Stimulated activated CD8-positive, alpha-beta memory T cell treated with anti-CD3 and anti-CD28 coated beads, Interleukin-4, amount 100 ng/mL, for 48 hours (primary cell): Measurements from ENCODE around the gene KCNN3.

Experiments
- DNase-seq: peaks from one replicate; pipeline ENCODE4 v3.0.0-alpha.2; 2020

Gene KCNN3

DNA sequence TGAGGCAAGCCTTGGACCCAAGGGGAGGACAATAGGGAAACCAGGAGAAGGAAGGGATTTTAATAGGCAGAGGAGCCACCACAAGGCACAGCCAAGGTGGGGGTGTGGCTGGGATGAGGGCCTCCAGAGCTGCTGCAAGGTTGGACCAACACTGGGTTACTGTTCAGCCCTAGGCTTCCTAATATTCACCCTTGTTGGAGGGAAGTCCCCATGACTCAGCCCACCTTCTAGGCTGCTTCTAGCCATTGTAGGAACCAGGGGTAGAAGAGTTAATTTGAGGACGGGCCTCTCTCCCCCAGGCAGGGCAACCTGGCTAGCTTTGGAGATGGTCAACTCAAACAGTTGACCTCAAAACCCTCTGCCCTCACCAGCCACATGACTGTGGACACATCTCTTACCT is 59.5 kb downstream of the KCNN3 start:
- peak; percentile 31 for DNase-seq

DNA sequence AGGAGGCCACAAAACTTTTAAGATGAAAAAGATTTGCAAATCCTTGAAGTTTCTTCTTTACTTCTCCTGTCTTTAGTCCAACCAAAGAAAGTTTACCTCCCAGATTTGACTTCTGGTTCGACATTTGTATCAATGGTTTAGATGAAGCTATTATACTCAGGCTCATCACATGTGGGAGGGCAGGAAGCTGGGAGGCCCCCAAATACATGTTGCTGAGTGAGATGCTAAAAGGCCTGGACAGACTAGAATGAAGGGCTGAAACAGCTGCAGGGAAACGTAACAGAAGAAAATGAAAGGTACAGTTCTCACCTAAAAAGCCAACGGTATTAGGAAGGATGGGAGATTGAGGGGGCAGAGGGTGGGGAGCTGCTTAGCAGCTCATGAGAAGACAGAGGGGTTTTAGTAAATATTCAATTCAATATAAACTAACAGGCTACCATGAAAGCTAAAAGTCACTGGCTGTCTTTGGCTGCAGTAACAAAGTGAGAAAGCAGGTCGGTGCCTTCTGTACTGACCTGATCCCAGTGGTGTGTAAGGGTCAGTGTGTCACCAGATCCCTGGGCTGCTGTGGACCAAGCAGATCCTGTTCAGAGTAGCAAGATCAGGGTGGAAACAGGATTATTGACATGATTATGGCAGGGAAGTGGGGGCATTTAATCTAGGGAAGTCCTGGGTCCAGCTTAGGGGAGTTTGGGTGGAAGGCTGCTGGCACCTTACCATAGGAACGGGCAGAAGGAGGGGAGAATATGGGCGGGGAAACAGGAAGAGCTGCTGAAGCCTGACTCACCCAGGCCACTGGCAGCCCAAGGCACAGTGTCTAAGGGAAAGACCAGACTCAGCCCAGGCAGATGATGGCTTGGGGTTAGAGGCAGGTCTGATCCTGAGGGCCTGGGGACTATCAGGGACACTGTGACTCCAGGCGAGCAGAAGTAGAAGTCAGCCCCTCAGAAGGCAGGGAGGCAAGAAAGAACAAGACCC is 60.4 kb downstream of the KCNN3 start:
- DNase-seq: peak; percentile 31

DNA sequence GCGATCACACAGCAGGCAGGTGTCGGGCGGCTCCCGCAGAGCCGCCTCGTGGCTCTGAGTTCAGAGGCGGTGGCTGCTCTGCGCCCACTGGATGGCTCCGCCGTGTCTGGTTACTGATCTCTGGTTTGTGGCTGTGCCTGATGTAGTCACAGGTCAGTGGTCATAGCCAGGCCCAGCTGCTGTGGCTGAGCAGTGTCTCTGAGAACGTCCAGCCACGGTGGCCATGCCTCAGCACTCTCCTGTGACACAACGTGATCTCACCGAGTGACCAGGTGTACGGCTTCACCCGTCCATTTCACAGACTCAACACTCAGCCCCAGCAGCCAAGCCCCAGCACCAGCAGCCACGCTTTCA is 61.2 kb downstream of the KCNN3 start:
- DNase-seq: no peak

DNA sequence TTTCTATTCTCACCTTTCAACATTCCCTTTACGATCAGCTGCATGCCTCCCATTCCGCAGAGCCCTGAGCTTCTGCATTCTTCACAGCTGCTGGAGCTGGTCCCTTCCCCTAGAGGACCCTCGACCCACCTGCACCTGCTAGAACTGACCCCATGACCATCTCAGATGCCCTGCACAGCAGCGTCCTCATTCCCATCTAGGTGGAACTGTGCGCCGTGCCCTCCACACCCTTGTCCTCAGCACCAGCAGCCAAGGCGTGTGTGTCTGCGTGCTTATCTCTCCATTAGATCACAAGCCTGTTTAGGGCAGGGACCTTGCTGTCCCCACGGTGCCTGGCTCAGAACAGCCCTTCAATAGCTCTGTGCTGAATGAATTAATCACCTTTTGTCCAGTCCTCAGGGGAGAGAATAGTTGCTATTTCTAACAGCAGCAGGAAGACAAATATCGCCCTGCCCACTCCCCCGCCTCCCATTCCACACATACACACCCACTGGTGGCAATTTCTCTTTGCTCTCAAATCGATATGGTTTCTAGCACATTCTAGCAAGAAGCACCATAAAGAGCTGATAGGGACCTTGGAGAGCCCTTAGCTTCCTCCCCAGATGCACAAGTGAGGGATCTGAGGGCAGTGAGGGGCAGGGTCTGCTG is 61.7 kb downstream of the KCNN3 start:
- no peak for DNase-seq

DNA sequence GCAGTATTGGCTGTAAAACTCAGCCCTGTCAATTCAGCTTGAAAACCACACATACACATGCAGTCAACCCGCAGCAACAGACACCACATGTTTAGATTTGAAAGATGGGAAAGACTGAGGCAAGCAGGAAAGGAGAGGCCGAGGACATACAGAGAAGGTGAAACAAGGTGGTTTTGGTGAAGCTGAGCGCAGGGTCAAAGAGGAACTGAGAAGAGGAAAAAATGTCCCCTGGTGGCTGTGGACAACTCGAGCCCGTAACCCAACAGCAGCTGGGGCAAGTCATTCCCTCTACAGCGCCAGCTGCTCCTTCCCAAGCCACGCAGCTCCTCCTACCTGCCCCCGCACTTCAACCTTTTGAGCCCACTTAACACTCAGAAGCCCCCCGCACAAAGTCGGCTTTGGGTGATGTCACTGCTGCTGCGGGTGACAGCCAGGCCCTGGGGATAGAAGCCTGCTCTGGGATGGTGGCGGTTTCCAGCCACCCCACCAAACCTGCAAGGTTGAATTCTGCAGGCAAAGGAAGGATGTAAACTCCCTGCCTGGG is 63.0 kb downstream of the KCNN3 start:
- DNase-seq: no peak

DNA sequence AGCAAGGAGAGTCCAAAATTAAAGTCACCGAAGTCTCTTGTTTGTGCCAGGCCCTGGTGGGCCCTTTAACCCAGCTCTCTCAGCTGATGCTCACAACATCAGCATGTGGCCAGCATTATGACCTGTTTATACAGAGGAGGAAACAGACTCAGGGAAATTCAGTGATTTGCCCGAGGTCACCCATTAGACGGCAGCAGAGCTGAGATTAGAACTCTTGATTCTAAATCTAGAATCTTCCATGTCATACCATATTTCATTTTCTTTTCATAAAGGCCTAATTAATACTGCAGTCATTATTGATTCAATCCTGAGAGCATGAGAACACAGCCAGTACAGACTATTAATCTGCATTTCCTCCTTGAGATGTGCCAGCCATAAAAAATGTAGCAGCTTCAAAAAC is 63.7 kb downstream of the KCNN3 start:
- DNase-seq: no peak

DNA sequence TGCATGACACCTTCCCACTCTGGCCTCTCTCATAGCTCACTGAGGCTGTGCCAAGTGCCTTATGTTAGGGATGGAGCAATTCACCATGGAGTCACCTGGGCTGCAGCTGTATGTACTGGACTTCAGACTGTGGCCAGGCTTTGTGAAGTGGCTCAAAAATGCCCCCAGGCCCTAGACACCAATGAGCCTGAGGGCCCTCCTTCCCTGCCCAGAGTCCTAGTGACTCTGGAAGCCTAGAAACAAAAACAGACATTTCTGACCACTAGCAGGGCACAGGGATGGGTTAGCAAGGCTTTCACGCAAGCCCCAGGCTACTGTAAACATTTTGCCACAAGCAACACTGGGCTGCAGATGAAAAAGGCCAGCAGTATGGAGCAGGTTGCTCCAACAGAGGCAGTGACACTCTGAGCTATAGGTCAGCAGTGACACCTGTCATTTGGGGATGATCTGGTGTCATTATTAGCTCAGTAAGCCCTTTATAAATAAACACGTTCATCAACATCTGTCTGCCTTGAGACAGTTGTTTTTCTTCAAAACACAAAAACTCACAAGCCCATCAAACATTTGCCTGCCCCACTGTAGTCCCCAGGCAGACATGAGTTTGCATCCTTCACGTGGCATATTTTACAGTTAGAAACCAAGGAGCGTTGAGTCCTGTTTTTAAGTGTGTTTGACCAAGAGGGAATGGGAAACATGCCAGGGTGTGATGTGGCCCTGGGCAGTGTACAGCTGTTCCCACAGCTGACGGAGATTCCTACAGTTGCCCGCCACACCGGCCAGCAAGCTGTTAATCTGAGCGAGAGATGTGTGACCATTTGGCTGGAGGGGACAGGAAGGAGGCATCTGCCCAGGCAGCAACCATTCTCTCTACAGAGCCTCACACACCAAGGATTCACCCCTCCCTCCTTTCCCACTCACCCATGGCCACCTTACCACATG is 66.8 kb downstream of the KCNN3 start:
- no peak for DNase-seq

DNA sequence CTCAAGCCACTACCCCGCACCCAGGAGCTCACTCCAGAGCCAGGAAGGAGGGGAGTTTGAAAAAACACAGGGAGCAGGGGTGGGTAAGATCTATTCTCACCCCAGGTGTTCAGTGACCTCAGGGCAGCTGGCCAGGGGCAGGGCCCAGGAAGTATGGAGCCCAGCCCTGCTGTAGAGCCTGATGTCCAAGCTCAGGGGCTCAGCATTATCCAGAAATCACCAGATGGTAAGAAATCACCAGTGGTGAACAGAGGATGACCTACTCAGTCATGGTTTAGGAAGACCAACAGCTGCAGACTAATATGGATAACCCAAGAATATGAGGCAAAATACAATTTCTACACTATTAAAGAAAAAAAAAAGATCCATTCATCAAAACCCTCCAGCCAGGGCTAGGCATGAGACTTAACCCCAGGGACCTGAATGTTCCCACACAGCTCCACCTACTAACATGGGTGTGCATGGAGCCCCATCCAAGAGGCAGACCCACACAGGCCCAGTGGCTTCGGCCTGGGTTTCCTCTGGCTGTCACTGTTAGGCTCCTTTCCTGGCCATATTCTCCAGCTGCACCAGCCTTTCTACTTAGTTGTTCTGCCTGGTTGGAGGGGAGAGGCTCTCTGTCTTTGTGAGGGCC is 67.6 kb downstream of the KCNN3 start:
- DNase-seq: no peak

DNA sequence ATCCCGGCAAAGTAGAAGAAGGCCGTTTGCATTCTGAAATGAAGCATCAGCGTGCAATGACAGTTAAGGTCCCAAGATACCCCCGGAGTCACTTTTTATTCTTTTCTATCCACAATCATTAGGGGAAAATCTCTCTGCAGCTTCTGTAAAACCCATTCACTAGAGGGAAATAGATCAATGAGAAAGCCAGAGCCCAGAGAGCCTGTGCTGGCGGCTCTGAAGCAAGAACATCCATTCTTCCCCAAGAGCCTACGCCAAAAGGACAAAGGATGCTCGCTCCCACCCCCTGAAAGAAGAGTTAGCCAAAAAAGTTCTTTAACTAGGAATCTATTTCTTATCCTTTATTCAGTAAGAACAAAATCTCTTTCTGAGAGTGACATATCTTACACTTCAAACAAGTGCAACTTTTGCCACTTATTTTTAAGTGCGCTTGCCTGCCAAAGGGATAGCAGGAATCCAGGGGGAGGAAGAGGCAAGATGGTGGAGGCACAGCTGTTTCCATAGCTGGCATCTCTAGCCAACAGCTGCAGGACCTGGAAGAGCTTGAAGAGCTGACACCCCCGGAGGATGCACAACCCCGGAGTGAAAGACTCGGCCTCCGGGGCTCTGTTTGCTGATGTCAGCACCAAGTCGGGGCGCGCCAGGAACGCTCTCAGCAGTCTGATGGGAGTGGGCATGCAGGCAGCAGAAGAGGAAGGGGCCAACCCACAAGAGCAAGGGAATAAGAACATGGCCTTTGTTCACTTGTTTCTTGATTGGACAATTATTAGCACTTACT is 68.7 kb downstream of the KCNN3 start:
- DNase-seq: no peak

DNA sequence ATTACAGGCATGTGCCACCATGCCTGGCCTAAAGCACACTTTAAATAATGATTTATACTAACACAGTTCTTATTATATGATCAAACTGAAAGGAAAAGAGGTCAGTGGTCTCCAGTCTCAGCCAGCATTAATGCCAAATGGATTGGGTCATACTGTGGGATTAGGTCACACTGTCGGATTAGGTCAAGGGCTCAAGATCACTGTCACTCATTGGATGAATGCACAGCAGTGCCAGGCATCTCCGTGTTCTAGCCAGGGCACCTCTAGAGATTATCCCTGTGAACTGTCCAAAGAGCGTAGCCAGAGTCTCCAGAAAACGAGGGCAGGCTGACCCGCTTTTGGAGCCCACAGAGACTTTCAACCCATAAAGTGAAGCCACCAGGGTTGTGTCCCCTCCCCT is 70.9 kb downstream of the KCNN3 start:
- DNase-seq: no peak

DNA sequence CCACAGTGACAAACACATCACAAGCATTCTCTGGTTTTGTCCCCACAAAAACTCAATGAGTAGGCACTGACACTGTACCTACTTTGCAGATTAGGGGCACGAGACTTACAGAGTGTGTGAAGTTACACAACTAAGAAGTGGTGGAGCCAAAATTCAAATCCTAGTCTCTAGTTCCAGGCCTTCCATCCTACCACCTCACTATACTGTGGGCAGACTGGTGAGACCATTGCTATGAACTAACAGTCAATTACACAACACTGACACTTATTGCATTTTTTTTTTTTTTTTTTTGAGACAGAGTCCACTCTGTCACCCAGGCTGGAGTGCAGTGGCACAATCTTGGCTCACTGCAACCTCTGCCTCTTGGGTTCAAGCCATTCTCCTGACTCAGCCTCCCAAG is 71.4 kb downstream of the KCNN3 start:
- no peak for DNase-seq

DNA sequence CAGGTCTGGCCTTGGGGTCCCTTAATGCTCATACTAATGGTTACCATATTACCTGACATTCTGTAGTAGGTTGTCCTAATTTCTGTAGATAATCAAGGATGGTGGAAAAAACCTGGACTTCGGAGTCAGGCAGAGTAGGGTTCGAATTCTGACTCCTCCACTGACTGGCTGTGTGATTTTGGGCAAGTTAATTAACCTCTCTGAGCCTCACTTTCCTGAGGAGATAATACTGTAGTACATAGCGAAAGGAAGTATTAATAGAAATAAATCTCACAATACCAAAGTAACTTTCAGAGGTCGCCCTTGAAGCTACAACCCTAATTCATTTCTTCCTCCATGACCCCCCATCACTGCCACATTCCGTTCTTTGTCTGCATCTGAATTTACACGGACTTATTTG is 72.9 kb downstream of the KCNN3 start:
- no peak for DNase-seq

DNA sequence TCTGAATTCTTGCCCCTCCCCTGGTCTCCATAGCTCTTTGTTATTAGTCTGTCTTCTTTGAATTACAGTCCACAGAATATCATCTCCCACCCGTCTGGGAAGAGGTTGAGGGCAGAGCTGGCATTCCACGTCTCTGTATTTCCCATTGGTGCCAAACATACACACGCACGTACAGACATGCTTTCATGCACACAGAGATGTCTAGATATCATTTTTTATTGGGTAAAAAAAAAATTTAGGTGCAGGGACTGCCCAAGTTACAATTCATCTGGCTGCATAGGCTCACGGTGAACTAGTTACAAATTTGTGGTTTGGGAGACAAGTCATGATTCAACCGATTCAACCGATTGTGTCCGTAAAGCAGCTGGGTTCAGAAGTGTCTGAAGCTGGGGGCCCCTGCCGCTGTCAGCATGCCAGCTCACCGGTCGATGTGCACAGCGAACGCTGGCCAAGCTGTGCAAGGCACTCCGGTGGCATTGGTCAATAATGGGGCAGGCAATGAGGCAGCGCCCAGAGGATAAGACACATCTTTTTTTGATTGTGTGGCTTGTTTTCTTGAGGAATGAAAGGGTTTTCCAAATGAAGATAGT is 73.7 kb downstream of the KCNN3 start:
- DNase-seq: no peak

DNA sequence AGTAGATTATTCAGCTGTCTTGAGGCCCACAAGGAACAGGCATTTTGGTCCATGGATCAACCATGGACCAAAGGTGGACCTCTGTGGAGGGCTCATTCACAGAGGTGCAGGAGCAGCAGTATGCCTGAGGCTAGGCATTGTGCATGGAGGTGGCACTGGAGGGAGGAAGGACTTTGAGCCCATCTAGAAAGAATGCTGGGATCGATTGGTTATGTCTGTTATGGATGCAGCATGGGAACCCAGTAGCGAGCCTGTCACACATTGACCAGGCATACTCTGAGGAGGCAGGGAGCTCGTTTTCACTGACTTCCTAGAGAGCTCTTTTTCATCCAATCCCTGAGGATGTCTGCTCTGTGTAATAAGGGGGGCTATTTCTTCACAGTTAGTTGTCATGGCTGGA is 75.5 kb downstream of the KCNN3 start:
- no peak for DNase-seq

DNA sequence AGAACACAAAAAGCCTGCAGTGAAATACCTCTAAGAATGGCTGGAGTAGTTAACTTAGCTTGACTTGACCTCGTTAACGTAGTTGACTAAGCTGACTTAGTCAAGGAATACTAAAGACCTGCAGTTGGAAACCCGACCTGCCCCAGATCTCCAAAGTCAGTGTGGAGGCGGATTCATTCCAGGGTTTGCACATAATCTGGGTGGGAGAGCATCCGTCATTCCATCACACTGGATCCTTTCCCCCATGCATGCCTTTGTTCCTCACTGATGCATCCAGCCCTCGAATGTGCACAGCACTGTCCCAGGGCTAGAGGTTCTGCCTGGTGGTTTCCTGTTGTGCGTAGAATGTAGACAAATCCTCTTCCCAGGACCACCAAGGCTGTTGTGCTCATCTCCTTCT is 76.4 kb downstream of the KCNN3 start:
- DNase-seq: no peak

DNA sequence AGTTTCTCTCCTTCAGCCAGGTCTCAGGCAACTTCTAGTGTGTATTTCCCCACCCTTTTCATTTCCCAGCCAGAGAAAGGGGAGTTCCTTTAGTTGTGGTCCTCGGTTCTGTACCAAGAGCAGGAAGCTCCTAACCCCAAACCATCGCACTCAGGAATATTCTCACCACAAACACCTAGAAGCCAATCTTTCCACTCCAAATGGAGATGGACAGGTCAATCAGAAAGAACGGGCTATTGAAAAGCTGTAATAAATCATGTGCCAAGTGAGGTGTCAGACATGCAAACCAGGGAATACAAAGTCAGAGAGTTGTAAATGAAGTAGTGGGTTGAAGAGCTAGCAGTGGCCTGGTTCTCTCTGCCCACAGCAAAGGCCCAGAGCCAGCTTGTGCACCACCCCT is 77.2 kb downstream of the KCNN3 start:
- DNase-seq: no peak

DNA sequence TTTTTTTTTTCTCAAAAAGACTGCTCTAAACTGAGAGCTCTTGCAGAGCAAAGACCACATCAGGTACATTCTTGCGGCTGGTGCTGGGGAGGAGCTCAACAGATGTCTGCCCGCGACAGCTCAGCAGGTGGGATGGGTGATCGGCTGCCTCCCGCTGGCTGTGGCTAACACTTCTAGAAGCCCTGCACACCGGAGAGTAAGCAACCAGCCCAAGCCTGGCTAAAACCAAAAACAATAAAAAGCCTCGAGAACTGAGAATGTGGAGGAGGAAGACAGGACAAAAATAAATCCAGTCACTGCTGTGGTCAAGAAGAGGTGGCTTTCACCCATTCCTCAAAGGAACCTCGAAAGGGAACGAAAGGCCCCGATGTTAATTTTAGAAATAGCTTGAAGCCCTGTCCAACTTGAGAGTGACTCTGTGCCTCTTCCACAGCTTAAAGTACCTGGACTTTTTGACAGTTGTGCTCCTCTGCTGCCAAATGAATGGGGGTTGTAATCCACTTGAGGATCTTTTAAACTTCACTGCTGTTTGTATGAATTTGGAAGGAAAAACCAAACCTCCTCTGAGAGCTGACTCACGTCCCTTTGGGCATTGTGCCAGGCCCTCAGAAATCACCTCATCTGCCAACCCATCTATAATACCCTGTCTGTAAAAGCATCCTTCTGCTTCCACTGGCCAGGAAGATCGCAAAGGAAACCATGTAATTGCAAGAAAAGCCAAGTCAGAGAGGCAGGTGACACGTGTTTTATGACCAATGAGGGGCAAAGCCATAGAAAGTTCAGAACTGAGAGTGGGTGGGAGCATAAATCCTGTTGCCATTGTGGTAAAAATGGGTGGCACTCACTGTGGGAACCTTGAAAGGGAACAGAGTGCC is 78.6 kb downstream of the KCNN3 start:
- peak; percentile 84 for DNase-seq

DNA sequence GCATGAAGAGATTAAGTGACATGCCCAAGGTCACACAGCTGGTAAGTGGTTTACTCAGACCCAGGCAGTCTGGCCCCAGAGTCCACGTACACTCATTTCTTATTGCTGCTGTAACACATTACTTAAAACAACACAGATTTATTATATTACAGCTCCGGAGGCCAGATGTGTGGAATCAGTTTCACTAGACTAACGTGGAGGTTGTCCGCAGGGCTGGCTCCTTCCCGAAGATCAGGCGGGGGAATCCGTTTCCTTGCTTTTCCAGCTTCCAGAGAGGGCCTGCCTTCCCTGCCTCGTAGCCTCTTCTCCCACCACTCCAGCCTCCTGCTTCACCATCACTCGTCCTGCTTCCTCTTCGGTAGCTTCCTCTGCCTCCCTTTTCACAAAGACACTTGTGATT is 81.2 kb downstream of the KCNN3 start:
- no peak for DNase-seq

DNA sequence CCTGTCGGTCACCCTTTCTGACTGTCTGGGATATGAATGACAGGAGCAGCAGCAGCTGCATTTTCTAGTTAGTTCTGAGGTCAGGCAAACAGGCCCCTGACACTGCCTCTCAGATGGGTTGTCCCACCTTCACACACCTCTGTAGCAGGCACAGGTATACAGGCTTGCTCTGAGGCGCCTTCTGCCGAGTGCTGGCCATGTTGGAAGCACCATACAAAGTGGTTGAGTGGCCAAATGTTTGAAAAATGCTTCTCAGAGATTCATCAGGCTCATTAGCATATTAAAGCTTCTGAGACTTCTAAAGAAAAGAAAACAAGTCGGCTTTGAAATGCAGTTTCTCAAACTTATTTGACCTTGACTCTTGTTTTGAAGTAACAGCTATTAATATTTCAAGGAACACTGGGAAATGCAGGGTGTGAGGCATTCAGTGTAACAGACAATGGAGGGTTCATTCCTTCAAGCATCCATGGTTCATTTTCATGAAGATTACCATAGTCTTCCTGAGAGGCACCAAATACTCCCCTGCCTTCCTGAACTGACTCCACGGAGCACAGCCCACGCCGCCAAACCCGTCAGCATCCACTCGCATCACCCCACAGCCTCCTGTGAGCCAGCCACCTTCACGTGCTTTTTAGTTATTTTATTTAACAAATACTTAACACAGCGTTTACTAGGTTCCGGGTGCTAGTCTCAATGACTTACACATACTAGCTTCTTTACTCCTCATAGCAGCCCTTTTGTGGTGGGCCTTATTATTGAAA is 81.8 kb downstream of the KCNN3 start:
- DNase-seq: no peak
